ENCODE measurements around the gene USP32. TPM values are rescaled to one million over a fixed set of nuclear protein-coding genes. Genes with fewer than 3 reads are reported as not detected.
"Not testable (repeated sequence)": the region's sequence is repeated elsewhere in the genome, so short reads cannot be mapped to it uniquely, and the experiment has no call there.

Gene USP32
- total RNA-seq, 2 donors from 2014 or later = 32.7 to 42.2 TPM

- peak; percentile 97 for ATAC-seq (replicated peaks)
- Mint-ChIP-seq H3K27ac (peak overlapping the region; percentile 61), H3K9me3 (no peaks in the 10 kb centered on the region), H3K4me3 (peak overlapping the region; percentile 76), H3K4me1 (peaks cover 5% of the 10 kb centered on the region), H3K36me3 (ENCODE audit: low read depth) (no peaks in the 10 kb centered on the region), H3K27me3 (no peaks in the 10 kb centered on the region)
Measured at GRCh38 chr17:60421273-60422161, 29.6 kb upstream of the USP32 start.

GRCh38 chr17:60419875-60420274 lies 27.9 kb upstream of the USP32 start:
- H3K27me3 Mint-ChIP-seq; H3K36me3 Mint-ChIP-seq (ENCODE audit: low read depth); H3K4me3 Mint-ChIP-seq; H3K9me3 Mint-ChIP-seq; H3K4me1 Mint-ChIP-seq; ATAC-seq (replicated peaks); H3K27ac Mint-ChIP-seq: not testable (repeated sequence)

DNA sequence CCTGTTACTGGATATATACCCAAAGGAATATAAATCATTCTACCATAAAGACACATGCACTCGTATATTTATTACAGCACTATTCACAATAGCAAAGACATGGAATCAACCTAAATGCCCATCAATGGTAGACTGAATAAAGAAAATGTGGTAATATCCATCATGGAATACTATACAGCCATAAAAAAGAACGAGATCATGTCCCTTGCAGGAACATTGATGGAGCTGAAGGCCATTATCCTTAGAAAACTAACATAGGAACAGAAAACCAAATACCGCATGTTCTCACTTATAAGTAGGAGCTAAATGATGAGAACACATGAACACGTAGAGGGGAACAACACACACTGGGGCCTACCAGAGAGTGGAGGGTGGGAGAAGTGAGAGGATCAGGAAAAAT lies 27.1 kb upstream of the USP32 start:
- not testable (repeated sequence) for H3K36me3 Mint-ChIP-seq (ENCODE audit: low read depth); H3K27me3 Mint-ChIP-seq; ATAC-seq (replicated peaks); H3K4me1 Mint-ChIP-seq; H3K27ac Mint-ChIP-seq; H3K4me3 Mint-ChIP-seq; H3K9me3 Mint-ChIP-seq

DNA sequence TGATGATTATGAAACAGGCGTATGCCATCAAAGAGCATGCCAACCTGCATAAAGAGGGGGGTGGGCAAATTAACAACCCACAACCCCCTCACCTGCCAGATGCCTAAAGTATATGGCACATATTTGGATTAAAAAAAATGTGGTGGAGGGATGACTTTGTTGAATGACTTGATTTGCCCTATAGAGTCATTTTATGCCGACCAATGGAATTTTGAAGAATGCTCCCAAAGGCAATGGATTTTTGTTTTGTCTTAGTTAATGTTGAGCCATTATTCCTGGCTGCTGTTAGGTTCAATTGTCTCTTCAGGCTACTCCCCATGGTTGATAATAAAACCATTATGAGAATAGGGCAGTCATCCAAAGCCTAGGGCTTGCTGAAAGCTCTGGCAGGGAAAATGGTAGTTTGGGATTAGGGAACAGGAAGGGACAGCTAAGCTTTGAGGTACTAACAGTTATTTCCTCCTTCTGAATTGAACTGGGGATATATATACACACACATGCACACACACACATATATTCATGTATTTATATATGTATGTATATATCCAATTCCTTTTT lies 24.5 kb upstream of the USP32 start:
- Mint-ChIP-seq H3K36me3 (ENCODE audit: low read depth) (no peaks in the 10 kb centered on the region), H3K4me1 (peaks cover 5% of the 10 kb centered on the region), H3K27ac (no peak overlapping the region)

GRCh38 chr17:60415146-60415545 lies 23.2 kb upstream of the USP32 start:
- Mint-ChIP-seq H3K9me3 (no peaks in the 10 kb centered on the region), H3K27me3 (no peaks in the 10 kb centered on the region), H3K4me3 (no peak overlapping the region), H3K36me3 (ENCODE audit: low read depth) (no peaks in the 10 kb centered on the region), H3K27ac (no peak overlapping the region), H3K4me1 (no peaks in the 10 kb centered on the region)
- no peak for ATAC-seq (replicated peaks)

More for the DNA sequence above, 24.5 kb upstream of the USP32 start:
- Mint-ChIP-seq H3K9me3 (no peaks in the 10 kb centered on the region), H3K4me3 (no peak overlapping the region), H3K27me3 (no peaks in the 10 kb centered on the region)
- no peak for ATAC-seq (replicated peaks)

DNA sequence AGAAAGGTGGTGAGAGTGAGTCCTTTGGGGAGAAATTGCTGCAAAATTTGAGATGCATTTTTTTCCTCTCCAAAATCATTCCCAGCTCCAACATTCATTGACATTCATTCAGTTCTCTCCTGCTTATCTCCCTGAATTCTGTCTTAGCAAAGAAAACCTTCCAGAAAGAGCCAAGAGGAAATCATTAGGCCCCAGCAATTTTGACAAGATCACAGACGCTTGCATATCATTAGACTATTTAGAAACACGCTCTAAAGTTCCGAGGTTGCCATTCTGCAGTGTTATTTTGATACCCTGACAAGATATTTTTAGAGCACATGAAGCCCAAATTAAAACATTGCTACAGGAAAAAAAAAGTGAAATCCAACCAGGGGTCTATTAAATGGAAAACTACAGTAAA lies 20.8 kb upstream of the USP32 start:
- Mint-ChIP-seq H3K9me3 (no peaks in the 10 kb centered on the region), H3K36me3 (ENCODE audit: low read depth) (no peaks in the 10 kb centered on the region), H3K4me3 (no peak overlapping the region), H3K4me1 (no peaks in the 10 kb centered on the region), H3K27me3 (no peaks in the 10 kb centered on the region), H3K27ac (no peak overlapping the region)
- ATAC-seq (replicated peaks) = no peak

GRCh38 chr17:60410001-60410400 lies 18.1 kb upstream of the USP32 start:
- Mint-ChIP-seq H3K9me3 (no peaks in the 10 kb centered on the region), H3K27me3 (peaks cover 8% of the 10 kb centered on the region), H3K4me3 (no peak overlapping the region), H3K36me3 (ENCODE audit: low read depth) (no peaks in the 10 kb centered on the region), H3K4me1 (no peaks in the 10 kb centered on the region), H3K27ac (no peak overlapping the region)
- ATAC-seq (replicated peaks) = no peak

- H3K27me3 Mint-ChIP-seq = peaks cover 8% of the 10 kb centered on the region
- no peaks in the 10 kb centered on the region for H3K9me3 Mint-ChIP-seq
- ATAC-seq (replicated peaks) = no peak
- no peaks in the 10 kb centered on the region for H3K36me3 Mint-ChIP-seq (ENCODE audit: low read depth)
- no peaks in the 10 kb centered on the region for H3K4me1 Mint-ChIP-seq
- no peak overlapping the region for H3K4me3 Mint-ChIP-seq
- H3K27ac Mint-ChIP-seq = no peak overlapping the region
Measured at GRCh38 chr17:60406887-60407286, 15.0 kb upstream of the USP32 start.

DNA sequence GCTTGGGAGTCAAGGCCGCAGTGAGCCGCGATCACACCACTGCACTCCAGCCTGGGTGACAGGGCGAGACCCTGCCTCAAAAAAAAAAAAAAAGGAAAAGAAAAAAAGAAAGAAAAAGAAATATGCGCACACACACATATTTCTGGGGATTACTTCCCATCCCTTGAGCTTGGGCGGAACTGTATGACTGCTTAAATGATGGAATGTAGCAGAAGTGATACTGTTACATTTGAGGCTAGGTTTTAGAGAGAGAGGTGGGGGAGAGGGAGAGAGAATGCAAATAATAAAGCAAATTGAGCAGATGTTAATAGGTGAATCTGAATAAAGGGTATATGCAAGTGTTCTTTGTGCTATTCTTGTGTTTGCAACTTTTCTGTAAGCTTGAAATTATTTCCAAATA lies 12.0 kb upstream of the USP32 start:
- ATAC-seq (replicated peaks) = no peak
- H3K4me3 Mint-ChIP-seq = no peak overlapping the region

DNA sequence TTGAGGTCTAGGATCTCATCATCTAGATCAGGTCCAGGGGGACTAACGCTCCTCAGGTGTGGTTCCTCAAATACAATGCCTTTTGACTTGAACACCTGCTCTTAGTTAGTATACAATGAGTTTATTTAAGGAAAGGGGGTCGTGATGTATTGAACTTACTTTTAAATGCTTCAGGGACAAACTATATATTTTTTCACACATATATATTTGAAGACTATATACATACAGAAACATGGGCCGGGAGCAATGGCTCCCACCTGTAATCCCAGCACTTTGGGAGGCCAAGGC lies 11.5 kb upstream of the USP32 start:
- Mint-ChIP-seq H3K27me3 (peaks cover 8% of the 10 kb centered on the region), H3K9me3 (no peaks in the 10 kb centered on the region), H3K4me3 (no peak overlapping the region), H3K36me3 (ENCODE audit: low read depth) (no peaks in the 10 kb centered on the region), H3K4me1 (peaks cover 1% of the 10 kb centered on the region), H3K27ac (no peak overlapping the region)
- ATAC-seq (replicated peaks) = no peak

More for the DNA sequence above, 12.0 kb upstream of the USP32 start:
- H3K4me1 Mint-ChIP-seq = no peaks in the 10 kb centered on the region
- no peaks in the 10 kb centered on the region for H3K36me3 Mint-ChIP-seq (ENCODE audit: low read depth)
- H3K9me3 Mint-ChIP-seq = no peaks in the 10 kb centered on the region
- H3K27me3 Mint-ChIP-seq = peaks cover 8% of the 10 kb centered on the region
- no peak overlapping the region for H3K27ac Mint-ChIP-seq

DNA sequence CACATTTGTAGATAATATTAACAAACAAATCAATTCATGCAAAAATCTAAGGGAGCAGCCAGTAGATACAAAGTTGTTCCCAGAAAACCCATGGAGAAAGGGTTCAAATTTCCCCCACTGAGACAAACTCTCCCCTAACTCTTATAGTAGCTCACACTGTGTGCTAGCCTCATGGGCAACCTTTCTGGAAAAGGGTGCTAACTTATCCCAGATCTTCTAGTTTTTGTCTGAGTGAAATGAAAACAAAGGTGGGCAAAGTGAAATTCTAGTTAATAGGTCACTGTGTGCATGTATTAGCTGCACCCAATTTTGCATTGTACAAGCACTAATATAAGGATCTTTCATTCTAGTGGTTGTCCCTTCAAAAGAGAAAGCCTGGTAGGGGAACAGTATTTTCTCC lies 9.9 kb upstream of the USP32 start:
- H3K9me3 Mint-ChIP-seq = no peaks in the 10 kb centered on the region
- no peak overlapping the region for H3K4me3 Mint-ChIP-seq
- H3K36me3 Mint-ChIP-seq (ENCODE audit: low read depth) = no peaks in the 10 kb centered on the region
- peaks cover 2% of the 10 kb centered on the region for H3K27me3 Mint-ChIP-seq
- peaks cover 4% of the 10 kb centered on the region for H3K4me1 Mint-ChIP-seq
- no peak for ATAC-seq (replicated peaks)
- no peak overlapping the region for H3K27ac Mint-ChIP-seq

GRCh38 chr17:60398227-60398959 lies 6.5 kb upstream of the USP32 start:
- Mint-ChIP-seq H3K27ac (peak overlapping the region; percentile 60), H3K4me3 (no peak overlapping the region), H3K9me3 (no peaks in the 10 kb centered on the region), H3K27me3 (no peaks in the 10 kb centered on the region), H3K4me1 (peaks cover 4% of the 10 kb centered on the region), H3K36me3 (ENCODE audit: low read depth) (no peaks in the 10 kb centered on the region)
- ATAC-seq (replicated peaks) = peak; percentile 13

GRCh38 chr17:60396412-60396811 lies 4.5 kb upstream of the USP32 start:
- peaks cover 4% of the 10 kb centered on the region for H3K4me1 Mint-ChIP-seq
- no peak overlapping the region for H3K27ac Mint-ChIP-seq
- H3K4me3 Mint-ChIP-seq = no peak overlapping the region
- no peaks in the 10 kb centered on the region for H3K36me3 Mint-ChIP-seq (ENCODE audit: low read depth)
- no peaks in the 10 kb centered on the region for H3K9me3 Mint-ChIP-seq
- no peak for ATAC-seq (replicated peaks)
- H3K27me3 Mint-ChIP-seq = no peaks in the 10 kb centered on the region

DNA sequence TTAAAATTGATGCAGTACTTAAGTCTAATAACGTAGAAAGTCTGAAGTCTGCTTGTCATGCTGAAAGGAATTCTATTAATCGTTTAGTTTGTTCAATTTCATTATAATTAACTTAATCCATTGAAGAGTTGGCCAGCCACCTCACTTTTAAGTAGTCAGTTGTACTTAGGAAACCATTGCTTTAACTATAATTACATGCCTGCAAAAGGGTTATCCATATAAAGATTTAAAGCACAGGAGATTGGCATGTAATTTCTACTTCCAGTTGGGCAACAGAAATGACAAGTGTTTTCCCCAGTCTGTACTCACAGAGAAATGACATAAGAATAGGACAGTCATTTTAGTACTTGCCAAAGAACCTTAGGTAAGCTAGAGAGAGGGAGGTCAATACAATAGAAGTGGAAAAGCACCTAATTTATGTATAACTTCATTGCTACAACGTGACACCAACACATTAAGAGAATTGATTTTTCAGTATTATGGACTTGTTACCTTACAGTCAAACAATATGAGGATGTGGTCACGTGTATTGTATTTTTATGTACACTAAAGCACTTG lies 3.7 kb upstream of the USP32 start:
- peaks cover 7% of the 10 kb centered on the region for H3K4me1 Mint-ChIP-seq
- no peaks in the 10 kb centered on the region for H3K36me3 Mint-ChIP-seq (ENCODE audit: low read depth)
- no peak overlapping the region for H3K27ac Mint-ChIP-seq
- ATAC-seq (replicated peaks) = peak; percentile 23
- H3K9me3 Mint-ChIP-seq = no peaks in the 10 kb centered on the region
- no peaks in the 10 kb centered on the region for H3K27me3 Mint-ChIP-seq
- H3K4me3 Mint-ChIP-seq = no peak overlapping the region
